Measurements from ENCODE around the gene ARPC1A. TPM values are rescaled to one million over a fixed set of nuclear protein-coding genes. Genes with fewer than 3 reads are reported as not detected.

The ARPC1A gene
- total RNA-seq, 1 experiment from 2014 or later: 201 TPM

DNA sequence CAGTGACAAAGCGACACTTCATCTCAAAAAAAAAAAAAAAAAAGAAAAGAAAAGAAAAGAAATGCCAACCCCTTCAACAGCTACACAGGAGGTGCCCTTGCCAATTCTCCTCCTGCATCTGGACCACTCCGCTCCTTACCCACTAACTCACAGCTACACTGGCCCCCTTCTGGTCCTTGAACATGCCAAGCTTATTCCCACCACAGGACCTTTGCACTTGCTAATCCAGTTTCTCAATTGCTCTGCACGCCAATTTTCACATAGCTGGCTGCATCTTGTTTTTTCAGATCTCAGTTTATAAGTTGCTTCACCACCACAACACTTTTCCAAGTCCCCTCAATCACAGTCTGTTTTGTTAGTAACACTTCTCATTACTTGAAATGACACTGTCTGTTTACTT lies 77.2 kb downstream of the ARPC1A start:
- POLR2A ChIA-PET: interaction anchor here (0.7 kb wide), 1 partner anchor 10 kb away, joined by 4 read pairs; no protein-coding TSS in a partner anchor
- Mint-ChIP-seq H3K36me3 (ENCODE audit: insufficient read depth, unreplicated experiment) (peaks cover 78% of the 10 kb centered on the region), H3K9me3 (ENCODE audit: unreplicated experiment) (no peaks in the 10 kb centered on the region), H3K4me3 (ENCODE audit: unreplicated experiment) (no peak overlapping the region), H3K27ac (ENCODE audit: unreplicated experiment) (no peak overlapping the region), H3K27me3 (ENCODE audit: insufficient read depth, unreplicated experiment) (no peaks in the 10 kb centered on the region), H3K4me1 (ENCODE audit: low read depth, unreplicated experiment) (peaks cover 18% of the 10 kb centered on the region)
- TF ChIP-seq, protein P1, sequence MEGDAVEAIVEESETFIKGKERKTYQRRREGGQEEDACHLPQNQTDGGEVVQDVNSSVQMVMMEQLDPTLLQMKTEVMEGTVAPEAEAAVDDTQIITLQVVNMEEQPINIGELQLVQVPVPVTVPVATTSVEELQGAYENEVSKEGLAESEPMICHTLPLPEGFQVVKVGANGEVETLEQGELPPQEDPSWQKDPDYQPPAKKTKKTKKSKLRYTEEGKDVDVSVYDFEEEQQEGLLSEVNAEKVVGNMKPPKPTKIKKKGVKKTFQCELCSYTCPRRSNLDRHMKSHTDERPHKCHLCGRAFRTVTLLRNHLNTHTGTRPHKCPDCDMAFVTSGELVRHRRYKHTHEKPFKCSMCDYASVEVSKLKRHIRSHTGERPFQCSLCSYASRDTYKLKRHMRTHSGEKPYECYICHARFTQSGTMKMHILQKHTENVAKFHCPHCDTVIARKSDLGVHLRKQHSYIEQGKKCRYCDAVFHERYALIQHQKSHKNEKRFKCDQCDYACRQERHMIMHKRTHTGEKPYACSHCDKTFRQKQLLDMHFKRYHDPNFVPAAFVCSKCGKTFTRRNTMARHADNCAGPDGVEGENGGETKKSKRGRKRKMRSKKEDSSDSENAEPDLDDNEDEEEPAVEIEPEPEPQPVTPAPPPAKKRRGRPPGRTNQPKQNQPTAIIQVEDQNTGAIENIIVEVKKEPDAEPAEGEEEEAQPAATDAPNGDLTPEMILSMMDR (IDR thresholded peaks at IDR 0.05; ENCODE audit: insufficient read depth in 1 of 2, low read depth in 1 of 2, low read length in 1 of 2, severe bottlenecking in 1 of 2, unreplicated experiment in 1 of 2): no peak
- intact Hi-C loops (cut with micrococcal nuclease; ENCODE audit: unreplicated experiment): no loop called here
- CTCF ChIA-PET: no interaction called here
- Histone ChIP-seq H3K4me1 (peaks cover 9% of the 10 kb centered on the region), H3K4me3 (ENCODE audit: low read depth, low read length) (no peak overlapping the region), H3K36me3 (ENCODE audit: control insufficient read depth, insufficient read depth, low read length) (peaks cover 11% of the 10 kb centered on the region), H3K27me3 (replicated peaks; ENCODE audit: control insufficient read depth, insufficient read depth, low read length) (no peaks in the 10 kb centered on the region), H3K9me3 (no peaks in the 10 kb centered on the region)
- no TSS peak for BruUV-seq (replicated peaks)
- no peak for DNase-seq

DNA sequence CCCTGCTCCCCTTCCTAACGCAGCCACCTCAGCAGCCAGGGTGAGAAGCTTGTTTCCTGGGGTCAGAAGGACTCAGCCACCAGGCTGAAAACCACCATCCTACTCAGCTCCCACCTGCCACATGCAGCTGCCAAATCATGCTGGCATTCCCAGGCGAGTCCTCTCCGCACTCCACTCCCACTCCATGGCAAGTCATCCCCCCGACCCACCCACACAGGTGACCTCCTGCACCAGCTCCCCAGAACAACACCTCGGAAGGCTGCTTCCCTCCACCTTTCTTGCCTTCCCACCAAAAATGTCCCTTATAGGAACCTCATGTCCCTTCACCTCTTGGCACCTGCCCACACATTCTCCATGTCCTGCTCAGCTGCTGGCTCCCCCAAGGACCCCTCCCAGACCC lies 78.1 kb downstream of the ARPC1A start:
- TF ChIP-seq, protein P1 (IDR thresholded peaks at IDR 0.05; ENCODE audit: insufficient read depth in 1 of 2, low read depth in 1 of 2, low read length in 1 of 2, severe bottlenecking in 1 of 2, unreplicated experiment in 1 of 2): no peak
- POLR2A ChIA-PET: interaction anchor here (0.6 kb wide), 1 partner anchor 860 kb away, joined by 6 read pairs; no protein-coding TSS in a partner anchor
- Mint-ChIP-seq H3K27ac (ENCODE audit: unreplicated experiment) (peak overlapping the region; percentile 68), H3K9me3 (ENCODE audit: unreplicated experiment) (no peaks in the 10 kb centered on the region), H3K36me3 (ENCODE audit: insufficient read depth, unreplicated experiment) (peaks cover 78% of the 10 kb centered on the region), H3K4me3 (ENCODE audit: unreplicated experiment) (no peak overlapping the region), H3K4me1 (ENCODE audit: low read depth, unreplicated experiment) (peaks cover 15% of the 10 kb centered on the region), H3K27me3 (ENCODE audit: insufficient read depth, unreplicated experiment) (no peaks in the 10 kb centered on the region)
- Histone ChIP-seq H3K9me3 (no peaks in the 10 kb centered on the region), H3K4me1 (peaks cover 9% of the 10 kb centered on the region), H3K4me3 (ENCODE audit: low read depth, low read length) (no peak overlapping the region), H3K27me3 (replicated peaks; ENCODE audit: control insufficient read depth, insufficient read depth, low read length) (no peaks in the 10 kb centered on the region), H3K36me3 (ENCODE audit: control insufficient read depth, insufficient read depth, low read length) (peaks cover 11% of the 10 kb centered on the region)
- BruUV-seq (replicated peaks): no TSS peak
- CTCF ChIA-PET: no interaction called here
- DNase-seq: no peak
- intact Hi-C loops (cut with micrococcal nuclease; ENCODE audit: unreplicated experiment): no loop called here

DNA sequence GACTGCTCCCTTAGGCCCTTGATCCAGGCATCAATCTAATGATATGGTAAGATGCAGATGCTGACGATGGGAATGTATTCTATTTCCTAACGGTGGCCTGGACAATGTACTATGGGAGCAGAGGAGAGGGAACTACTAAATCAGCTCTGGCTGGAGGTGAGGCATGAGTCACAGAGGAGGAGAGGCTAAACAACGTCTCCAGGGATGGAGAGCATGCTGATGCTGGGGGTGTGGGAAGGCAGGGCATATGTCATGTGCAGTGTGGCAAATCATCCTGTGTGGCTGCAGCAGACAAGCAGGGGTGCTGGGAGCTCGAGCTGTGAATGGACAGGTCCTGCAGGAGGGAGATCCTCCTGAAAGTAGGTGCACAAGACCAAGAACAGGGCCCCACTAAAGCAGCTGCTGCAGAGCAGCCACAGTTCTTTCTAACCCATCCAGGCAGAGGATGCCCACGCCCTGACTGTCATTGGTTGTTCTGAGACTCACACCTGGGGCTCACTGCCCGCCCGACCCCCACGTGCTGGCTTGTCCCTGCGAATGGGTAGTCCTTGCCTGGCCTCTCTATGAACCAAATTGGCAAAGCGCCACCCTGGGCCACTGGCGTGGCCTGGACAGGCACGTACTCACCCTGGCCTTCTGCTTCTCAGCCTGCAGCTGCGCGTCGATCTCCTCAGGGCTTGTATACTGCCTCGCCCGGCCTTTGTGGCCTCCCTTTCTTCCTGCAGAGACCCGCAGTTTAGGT lies 78.7 kb downstream of the ARPC1A start:
- POLR2A ChIA-PET: no interaction called here
- intact Hi-C loops (cut with micrococcal nuclease; ENCODE audit: unreplicated experiment): no loop called here

More for the DNA sequence above, 78.7 kb downstream of the ARPC1A start:
- Mint-ChIP-seq H3K27me3 (ENCODE audit: insufficient read depth, unreplicated experiment) (no peaks in the 10 kb centered on the region), H3K36me3 (ENCODE audit: insufficient read depth, unreplicated experiment) (peaks cover 78% of the 10 kb centered on the region), H3K9me3 (ENCODE audit: unreplicated experiment) (no peaks in the 10 kb centered on the region), H3K27ac (ENCODE audit: unreplicated experiment) (peak overlapping the region; percentile 68), H3K4me3 (ENCODE audit: unreplicated experiment) (no peak overlapping the region), H3K4me1 (ENCODE audit: low read depth, unreplicated experiment) (peaks cover 15% of the 10 kb centered on the region)
- no peak for DNase-seq
- H3K27me3 ChIP-seq (replicated peaks; ENCODE audit: control insufficient read depth, insufficient read depth, low read length): no peaks in the 10 kb centered on the region
- H3K36me3 ChIP-seq (ENCODE audit: control insufficient read depth, insufficient read depth, low read length): peaks cover 11% of the 10 kb centered on the region
- H3K9me3 ChIP-seq: no peaks in the 10 kb centered on the region
- no peak overlapping the region for H3K4me3 ChIP-seq (ENCODE audit: low read depth, low read length)
- TF ChIP-seq, protein P1 (IDR thresholded peaks at IDR 0.05; ENCODE audit: insufficient read depth in 1 of 2, low read depth in 1 of 2, low read length in 1 of 2, severe bottlenecking in 1 of 2, unreplicated experiment in 1 of 2): no peak
- CTCF ChIA-PET: no interaction called here
- H3K4me1 ChIP-seq: peaks cover 9% of the 10 kb centered on the region
- BruUV-seq (replicated peaks): no TSS peak

Data from Caco-2 (cell line).